ENCODE data around the gene PM20D1. TPM values are rescaled to one million over a fixed set of nuclear protein-coding genes. Genes with fewer than 3 reads are reported as not detected.

PM20D1 gene
- total RNA-seq, 1 donor from 2014 or later = 1.4 TPM

Other genes starting within 250 kb of the PM20D1 start
- gene ELK4, start 218.1 kb downstream of the PM20D1 start, total RNA-seq (ENCODE audit: insufficient read depth, low replicate concordance) = 14.9 TPM
- gene SLC45A3, start 169.6 kb downstream of the PM20D1 start, total RNA-seq (ENCODE audit: insufficient read depth, low replicate concordance) = 3.6 TPM
- 132 TPM for gene NUCKS1, start 100.0 kb downstream of the PM20D1 start, total RNA-seq (ENCODE audit: insufficient read depth, low replicate concordance)
- gene RAB29, start 74.7 kb downstream of the PM20D1 start, total RNA-seq (ENCODE audit: insufficient read depth, low replicate concordance) = 5.8 TPM
- gene SLC41A1, start 36.9 kb downstream of the PM20D1 start, total RNA-seq (ENCODE audit: insufficient read depth, low replicate concordance) = 7.7 TPM
- gene SLC26A9, start 93.3 kb upstream of the PM20D1 start, total RNA-seq (ENCODE audit: insufficient read depth, low replicate concordance) = 0.24 TPM
- gene RAB7B, start 153.3 kb upstream of the PM20D1 start, total RNA-seq (ENCODE audit: insufficient read depth, low replicate concordance) = 5.8 TPM
- gene CTSE, start 173.8 kb upstream of the PM20D1 start, total RNA-seq (ENCODE audit: insufficient read depth, low replicate concordance) = 0.48 TPM
- 4.1 TPM for gene RHEX, start 203.0 kb upstream of the PM20D1 start, total RNA-seq (ENCODE audit: insufficient read depth, low replicate concordance)